ENCODE measurements around the gene MAPK11.

The MAPK11 gene

GRCh38 chr22:50307890-50308596, 37.9 kb upstream of the MAPK11 start:
- no peak for DNase-seq (ENCODE audit: low spot score)

- DNase-seq (ENCODE audit: low spot score): peak; percentile 74
Measured at GRCh38 chr22:50306753-50307749, 36.9 kb upstream of the MAPK11 start, which contains the start of gene PLXNB2. Gene PLXNB2, minus strand, starts transcription at chr22:50307646. Its CDS starts 17,062 bp downstream, at chr22:50290584.

GRCh38 chr22:50305923-50306566, 35.9 kb upstream of the MAPK11 start:
- DNase-seq (ENCODE audit: low spot score): peak; percentile 91

- DNase-seq (ENCODE audit: low spot score): no peak
Measured at GRCh38 chr22:50305393-50305922, 35.3 kb upstream of the MAPK11 start.

- DNase-seq (ENCODE audit: low spot score): no peak
Measured at GRCh38 chr22:50304528-50305392, 34.6 kb upstream of the MAPK11 start.

GRCh38 chr22:50303848-50304527, 33.8 kb upstream of the MAPK11 start:
- DNase-seq (ENCODE audit: low spot score): peak; percentile 36

GRCh38 chr22:50303515-50303847, 33.3 kb upstream of the MAPK11 start:
- no peak for DNase-seq (ENCODE audit: low spot score)

GRCh38 chr22:50302564-50302963, 32.4 kb upstream of the MAPK11 start:
- DNase-seq (ENCODE audit: low spot score): no peak

- DNase-seq (ENCODE audit: low spot score): no peak
Measured at GRCh38 chr22:50302041-50302541, 31.9 kb upstream of the MAPK11 start.

- no peak for DNase-seq (ENCODE audit: low spot score)
Measured at GRCh38 chr22:50301581-50301991, 31.4 kb upstream of the MAPK11 start.

- no peak for DNase-seq (ENCODE audit: low spot score)
Measured at GRCh38 chr22:50300620-50301257, 30.6 kb upstream of the MAPK11 start.

- DNase-seq (ENCODE audit: low spot score): peak; percentile 36
Measured at GRCh38 chr22:50299785-50300619, 29.8 kb upstream of the MAPK11 start.

GRCh38 chr22:50298937-50299784, 29.0 kb upstream of the MAPK11 start:
- peak; percentile 55 for DNase-seq (ENCODE audit: low spot score)

- DNase-seq (ENCODE audit: low spot score): no peak
Measured at GRCh38 chr22:50298266-50298637, 28.1 kb upstream of the MAPK11 start.

- DNase-seq (ENCODE audit: low spot score): no peak
Measured at GRCh38 chr22:50297510-50298265, 27.5 kb upstream of the MAPK11 start.

- DNase-seq (ENCODE audit: low spot score): no peak
Measured at GRCh38 chr22:50296658-50297490, 26.7 kb upstream of the MAPK11 start.

GRCh38 chr22:50294319-50294656, 24.1 kb upstream of the MAPK11 start:
- DNase-seq (ENCODE audit: low spot score): no peak

Measured in SW480 (cell line).